Measurements from ENCODE around the gene CCT8. TPM values are rescaled to one million over a fixed set of nuclear protein-coding genes. Genes with fewer than 3 reads are reported as not detected.

CCT8 gene
- total and polyA plus RNA-seq, 2 experiments from 2014 or later, result 304 to 329 TPM

- H3K27ac ChIP-seq (ENCODE audit: low read depth), result no peak overlapping the region
- no peaks in the 10 kb centered on the region; the same call in 1 of the 2 replicates for H3K36me3 ChIP-seq (ENCODE audit: insufficient read depth)
- H3K9me2 ChIP-seq (ENCODE audit: insufficient read depth), result no peaks in the 10 kb centered on the region
- no peaks in the 10 kb centered on the region for H3K27me3 Mint-ChIP-seq (ENCODE audit: insufficient read depth, low read depth, poor library complexity)
- H3K4me3 Mint-ChIP-seq, result no peak overlapping the region
- TF ChIP-seq ZNF331 (CRISPR knock-in tag; IDR thresholded peaks at IDR 0.05; ENCODE audit: low read depth) (no peak), EZH2phosphoT487 (IDR thresholded peaks at IDR 0.05; ENCODE audit: unreplicated experiment) (no peak), CTCF (conservative IDR thresholded peaks at IDR 0.05; ENCODE audit: low read depth in 2 of 2) (no peak), ZNF114 (CRISPR knock-in tag; IDR thresholded peaks at IDR 0.05) (no peak), NANOG (IDR thresholded peaks at IDR 0.05; ENCODE audit: borderline replicate concordance) (no peak), JUNB (IDR thresholded peaks at IDR 0.05; ENCODE audit: unreplicated experiment) (no peak), CREB1 (CRISPR knock-in tag; IDR thresholded peaks at IDR 0.05; ENCODE audit: low read depth) (no peak), STAT1 (IDR thresholded peaks at IDR 0.05; ENCODE audit: unreplicated experiment) (no peak), EZH2 (IDR thresholded peaks at IDR 0.05; ENCODE audit: low read depth, unreplicated experiment) (no peak), POLR2AphosphoS5 (IDR thresholded peaks at IDR 0.05; ENCODE audit: low read depth) (no peak)
- TF ChIP-seq, protein P1, sequence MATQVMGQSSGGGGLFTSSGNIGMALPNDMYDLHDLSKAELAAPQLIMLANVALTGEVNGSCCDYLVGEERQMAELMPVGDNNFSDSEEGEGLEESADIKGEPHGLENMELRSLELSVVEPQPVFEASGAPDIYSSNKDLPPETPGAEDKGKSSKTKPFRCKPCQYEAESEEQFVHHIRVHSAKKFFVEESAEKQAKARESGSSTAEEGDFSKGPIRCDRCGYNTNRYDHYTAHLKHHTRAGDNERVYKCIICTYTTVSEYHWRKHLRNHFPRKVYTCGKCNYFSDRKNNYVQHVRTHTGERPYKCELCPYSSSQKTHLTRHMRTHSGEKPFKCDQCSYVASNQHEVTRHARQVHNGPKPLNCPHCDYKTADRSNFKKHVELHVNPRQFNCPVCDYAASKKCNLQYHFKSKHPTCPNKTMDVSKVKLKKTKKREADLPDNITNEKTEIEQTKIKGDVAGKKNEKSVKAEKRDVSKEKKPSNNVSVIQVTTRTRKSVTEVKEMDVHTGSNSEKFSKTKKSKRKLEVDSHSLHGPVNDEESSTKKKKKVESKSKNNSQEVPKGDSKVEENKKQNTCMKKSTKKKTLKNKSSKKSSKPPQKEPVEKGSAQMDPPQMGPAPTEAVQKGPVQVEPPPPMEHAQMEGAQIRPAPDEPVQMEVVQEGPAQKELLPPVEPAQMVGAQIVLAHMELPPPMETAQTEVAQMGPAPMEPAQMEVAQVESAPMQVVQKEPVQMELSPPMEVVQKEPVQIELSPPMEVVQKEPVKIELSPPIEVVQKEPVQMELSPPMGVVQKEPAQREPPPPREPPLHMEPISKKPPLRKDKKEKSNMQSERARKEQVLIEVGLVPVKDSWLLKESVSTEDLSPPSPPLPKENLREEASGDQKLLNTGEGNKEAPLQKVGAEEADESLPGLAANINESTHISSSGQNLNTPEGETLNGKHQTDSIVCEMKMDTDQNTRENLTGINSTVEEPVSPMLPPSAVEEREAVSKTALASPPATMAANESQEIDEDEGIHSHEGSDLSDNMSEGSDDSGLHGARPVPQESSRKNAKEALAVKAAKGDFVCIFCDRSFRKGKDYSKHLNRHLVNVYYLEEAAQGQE (IDR thresholded peaks at IDR 0.05; ENCODE audit: unreplicated experiment), result no peak
- TF ChIP-seq, protein P2, sequence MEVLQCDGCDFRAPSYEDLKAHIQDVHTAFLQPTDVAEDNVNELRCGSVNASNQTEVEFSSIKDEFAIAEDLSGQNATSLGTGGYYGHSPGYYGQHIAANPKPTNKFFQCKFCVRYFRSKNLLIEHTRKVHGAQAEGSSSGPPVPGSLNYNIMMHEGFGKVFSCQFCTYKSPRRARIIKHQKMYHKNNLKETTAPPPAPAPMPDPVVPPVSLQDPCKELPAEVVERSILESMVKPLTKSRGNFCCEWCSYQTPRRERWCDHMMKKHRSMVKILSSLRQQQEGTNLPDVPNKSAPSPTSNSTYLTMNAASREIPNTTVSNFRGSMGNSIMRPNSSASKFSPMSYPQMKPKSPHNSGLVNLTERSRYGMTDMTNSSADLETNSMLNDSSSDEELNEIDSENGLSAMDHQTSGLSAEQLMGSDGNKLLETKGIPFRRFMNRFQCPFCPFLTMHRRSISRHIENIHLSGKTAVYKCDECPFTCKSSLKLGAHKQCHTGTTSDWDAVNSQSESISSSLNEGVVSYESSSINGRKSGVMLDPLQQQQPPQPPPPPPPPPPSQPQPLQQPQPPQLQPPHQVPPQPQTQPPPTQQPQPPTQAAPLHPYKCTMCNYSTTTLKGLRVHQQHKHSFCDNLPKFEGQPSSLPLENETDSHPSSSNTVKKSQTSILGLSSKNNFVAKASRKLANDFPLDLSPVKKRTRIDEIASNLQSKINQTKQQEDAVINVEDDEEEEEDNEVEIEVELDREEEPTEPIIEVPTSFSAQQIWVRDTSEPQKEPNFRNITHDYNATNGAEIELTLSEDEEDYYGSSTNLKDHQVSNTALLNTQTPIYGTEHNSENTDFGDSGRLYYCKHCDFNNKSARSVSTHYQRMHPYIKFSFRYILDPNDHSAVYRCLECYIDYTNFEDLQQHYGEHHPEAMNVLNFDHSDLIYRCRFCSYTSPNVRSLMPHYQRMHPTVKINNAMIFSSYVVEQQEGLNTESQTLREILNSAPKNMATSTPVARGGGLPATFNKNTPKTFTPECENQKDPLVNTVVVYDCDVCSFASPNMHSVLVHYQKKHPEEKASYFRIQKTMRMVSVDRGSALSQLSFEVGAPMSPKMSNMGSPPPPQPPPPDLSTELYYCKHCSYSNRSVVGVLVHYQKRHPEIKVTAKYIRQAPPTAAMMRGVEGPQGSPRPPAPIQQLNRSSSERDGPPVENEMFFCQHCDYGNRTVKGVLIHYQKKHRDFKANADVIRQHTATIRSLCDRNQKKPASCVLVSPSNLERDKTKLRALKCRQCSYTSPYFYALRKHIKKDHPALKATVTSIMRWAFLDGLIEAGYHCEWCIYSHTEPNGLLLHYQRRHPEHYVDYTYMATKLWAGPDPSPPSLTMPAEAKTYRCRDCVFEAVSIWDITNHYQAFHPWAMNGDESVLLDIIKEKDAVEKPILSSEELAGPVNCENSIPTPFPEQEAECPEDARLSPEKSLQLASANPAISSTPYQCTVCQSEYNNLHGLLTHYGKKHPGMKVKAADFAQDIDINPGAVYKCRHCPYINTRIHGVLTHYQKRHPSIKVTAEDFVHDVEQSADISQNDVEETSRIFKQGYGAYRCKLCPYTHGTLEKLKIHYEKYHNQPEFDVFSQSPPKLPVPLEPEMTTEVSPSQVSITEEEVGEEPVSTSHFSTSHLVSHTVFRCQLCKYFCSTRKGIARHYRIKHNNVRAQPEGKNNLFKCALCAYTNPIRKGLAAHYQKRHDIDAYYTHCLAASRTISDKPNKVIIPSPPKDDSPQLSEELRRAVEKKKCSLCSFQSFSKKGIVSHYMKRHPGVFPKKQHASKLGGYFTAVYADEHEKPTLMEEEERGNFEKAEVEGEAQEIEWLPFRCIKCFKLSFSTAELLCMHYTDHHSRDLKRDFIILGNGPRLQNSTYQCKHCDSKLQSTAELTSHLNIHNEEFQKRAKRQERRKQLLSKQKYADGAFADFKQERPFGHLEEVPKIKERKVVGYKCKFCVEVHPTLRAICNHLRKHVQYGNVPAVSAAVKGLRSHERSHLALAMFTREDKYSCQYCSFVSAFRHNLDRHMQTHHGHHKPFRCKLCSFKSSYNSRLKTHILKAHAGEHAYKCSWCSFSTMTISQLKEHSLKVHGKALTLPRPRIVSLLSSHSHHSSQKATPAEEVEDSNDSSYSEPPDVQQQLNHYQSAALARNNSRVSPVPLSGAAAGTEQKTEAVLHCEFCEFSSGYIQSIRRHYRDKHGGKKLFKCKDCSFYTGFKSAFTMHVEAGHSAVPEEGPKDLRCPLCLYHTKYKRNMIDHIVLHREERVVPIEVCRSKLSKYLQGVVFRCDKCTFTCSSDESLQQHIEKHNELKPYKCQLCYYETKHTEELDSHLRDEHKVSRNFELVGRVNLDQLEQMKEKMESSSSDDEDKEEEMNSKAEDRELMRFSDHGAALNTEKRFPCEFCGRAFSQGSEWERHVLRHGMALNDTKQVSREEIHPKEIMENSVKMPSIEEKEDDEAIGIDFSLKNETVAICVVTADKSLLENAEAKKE (CRISPR knock-in tag; IDR thresholded peaks at IDR 0.05), result no peak
- TF ChIP-seq, protein P3, sequence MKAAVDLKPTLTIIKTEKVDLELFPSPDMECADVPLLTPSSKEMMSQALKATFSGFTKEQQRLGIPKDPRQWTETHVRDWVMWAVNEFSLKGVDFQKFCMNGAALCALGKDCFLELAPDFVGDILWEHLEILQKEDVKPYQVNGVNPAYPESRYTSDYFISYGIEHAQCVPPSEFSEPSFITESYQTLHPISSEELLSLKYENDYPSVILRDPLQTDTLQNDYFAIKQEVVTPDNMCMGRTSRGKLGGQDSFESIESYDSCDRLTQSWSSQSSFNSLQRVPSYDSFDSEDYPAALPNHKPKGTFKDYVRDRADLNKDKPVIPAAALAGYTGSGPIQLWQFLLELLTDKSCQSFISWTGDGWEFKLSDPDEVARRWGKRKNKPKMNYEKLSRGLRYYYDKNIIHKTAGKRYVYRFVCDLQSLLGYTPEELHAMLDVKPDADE (IDR thresholded peaks at IDR 0.05), result no peak
- H3F3A ChIP-seq (replicated peaks; ENCODE audit: low read depth), result no peaks in the 10 kb centered on the region
- no peak for DNase-seq (ENCODE audit: low spot score)
- no peaks in the 10 kb centered on the region for H4K20me1 ChIP-seq (replicated peaks; ENCODE audit: insufficient read depth)
- H3K27me3 ChIP-seq (ENCODE audit: insufficient read depth), result no peaks in the 10 kb centered on the region
- H2AFZ ChIP-seq, result no peak overlapping the region
- no peaks in the 10 kb centered on the region for H3K79me2 ChIP-seq (replicated peaks; ENCODE audit: insufficient read depth)
- no peak overlapping the region for H3K4me2 ChIP-seq
- ATAC-seq, result no peak
- peaks cover 8% of the 10 kb centered on the region for H3K36me3 Mint-ChIP-seq (ENCODE audit: low read depth)
- H3K9me3 Mint-ChIP-seq, result peaks cover 13% of the 10 kb centered on the region
- no peak overlapping the region for H3K4me3 ChIP-seq
- no peaks in the 10 kb centered on the region; the same call in 2 of the 3 replicates for H3K4me1 Mint-ChIP-seq
- no peaks in the 10 kb centered on the region for H3K4me1 ChIP-seq (ENCODE audit: insufficient read depth)
- H3K27ac Mint-ChIP-seq, result no peak overlapping the region
These were observed 65.6 kb downstream of the CCT8 start for GRCh38 chr21:29007810-29008209.
